SU-DHL-6 (cell line): ENCODE results near the gene SRRM2.

Experiments used
- H2AFZ ChIP-seq: fragments of 200-600 bp; sonication (generic); 2 replicates; pipeline ENCODE4 v1.6.1; 2014; ENCODE audit warnings: low read depth, mild to moderate bottlenecking, moderate library complexity, mixed read lengths, antibody characterized with exemption, low read length; ENCODE audit not compliant: severe bottlenecking
- H3F3A ChIP-seq: fragments of 200-600 bp; shearing (Covaris generic); 2 replicates; pipeline ENCODE4 v1.6.0; 2016; ENCODE audit warnings: antibody characterized with exemption, mild to moderate bottlenecking; ENCODE audit not compliant: insufficient read depth
- H3K27ac ChIP-seq: fragments of 200-600 bp; sonication (generic); 2 replicates; pipeline ENCODE4 v1.5.1; 2016; ENCODE audit warnings: low read depth, mild to moderate bottlenecking, low read length, moderate library complexity, mixed read lengths
- H3K27me3 ChIP-seq: fragments of 200-600 bp; sonication (generic), shearing (Covaris generic); 2 replicates; pipeline ENCODE4 v1.6.0; 2014; ENCODE audit warnings: mild to moderate bottlenecking, low read length
- H3K36me3 ChIP-seq: fragments of 200-600 bp; sonication (generic); 2 replicates; pipeline ENCODE4 v1.6.1; 2014; ENCODE audit warnings: mild to moderate bottlenecking, low read length, mixed read lengths
- H3K4me2 ChIP-seq: fragments of 300-600, 200-600 bp; shearing (Covaris generic), sonication (generic); 2 replicates; pipeline ENCODE4 v1.6.0; 2014; ENCODE audit warnings: low read length, low read depth, mild to moderate bottlenecking; ENCODE audit not compliant: poor library complexity, severe bottlenecking
- H3K4me3 ChIP-seq: fragments of 200-600 bp; sonication (generic); 2 replicates; pipeline ENCODE4 v1.5.1; 2014; ENCODE audit warnings: antibody characterized with exemption, low read length, mild to moderate bottlenecking, mixed read lengths; ENCODE audit not compliant: insufficient read depth, poor library complexity, severe bottlenecking
- H3K79me2 ChIP-seq: fragments of 200-600 bp; sonication (generic); 2 replicates; pipeline ENCODE4 v1.6.1; 2014; ENCODE audit warnings: mild to moderate bottlenecking, low read length, moderate library complexity; ENCODE audit not compliant: insufficient read depth
- H3K9ac ChIP-seq: fragments of 200-600 bp; sonication (generic); 2 replicates; pipeline ENCODE4 v1.7.0; 2014; ENCODE audit warnings: mild to moderate bottlenecking, low read length
- H3K9me2 ChIP-seq: fragments of 200-600 bp; sonication (generic); replicated peaks from 2 replicates; pipeline ENCODE4 v1.6.1; 2014; ENCODE audit warnings: low read length; ENCODE audit not compliant: insufficient read depth
- H3K9me3 ChIP-seq: fragments of 200-600 bp; sonication (generic); 2 replicates; pipeline ENCODE4 v1.6.1; 2014; ENCODE audit warnings: low read length, mixed read lengths; ENCODE audit not compliant: insufficient read depth
- H4K20me1 ChIP-seq: fragments of 200-600 bp; sonication (generic); 2 replicates; pipeline ENCODE4 v1.6.1; 2014; ENCODE audit warnings: low read depth, mild to moderate bottlenecking, antibody characterized with exemption, low read length, moderate library complexity, mixed read lengths
- EZH2phosphoT487 ChIP-seq: fragments of 200-600 bp; sonication (generic), shearing (Covaris generic); conservative IDR thresholded peaks from 2 replicates; pipeline ENCODE4 v1.6.1; 2018; ENCODE audit warnings: mild to moderate bottlenecking, antibody characterized with exemption, low read length, moderate library complexity, mixed read lengths
- TF ChIP-seq, protein P1 (sequence below): fragments of 200-600 bp; sonication (generic); IDR thresholded peaks from one replicate; pipeline ENCODE4 v1.5.1; 2017; ENCODE audit warnings: antibody characterized with exemption, mild to moderate bottlenecking, low read length, moderate library complexity; ENCODE audit not compliant: insufficient read depth, poor library complexity, severe bottlenecking

SRRM2 gene

DNA sequence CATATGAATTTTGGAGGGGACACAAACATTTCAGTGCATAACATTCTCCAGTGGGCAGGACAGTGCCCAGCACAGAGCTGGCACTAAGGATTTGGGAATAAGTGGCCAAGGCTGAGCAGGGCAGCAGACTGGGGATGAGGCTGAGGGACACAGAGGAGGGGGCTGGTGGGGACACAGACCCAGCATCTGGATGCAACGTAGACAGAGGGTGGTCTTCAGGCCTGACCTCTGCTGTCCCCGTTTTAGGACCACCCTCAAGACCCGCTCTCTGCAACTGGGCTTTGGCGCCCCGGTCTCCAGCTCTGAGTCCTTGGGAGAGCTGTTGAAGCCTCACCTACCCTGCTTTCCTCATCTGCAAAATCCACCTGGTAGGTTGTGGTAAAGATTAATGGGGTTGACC, 38.2 kb downstream of the SRRM2 start:
- no peaks in the 10 kb centered on the region for H3K9me2 ChIP-seq
- H3K27ac ChIP-seq: no peak overlapping the region
- no peaks in the 10 kb centered on the region for H3K79me2 ChIP-seq
- H3F3A ChIP-seq: no peaks in the 10 kb centered on the region
- H3K36me3 ChIP-seq: no peaks in the 10 kb centered on the region
- no peaks in the 10 kb centered on the region for H3K27me3 ChIP-seq
- TF ChIP-seq EZH2phosphoT487: no peak
- TF ChIP-seq, protein P1, sequence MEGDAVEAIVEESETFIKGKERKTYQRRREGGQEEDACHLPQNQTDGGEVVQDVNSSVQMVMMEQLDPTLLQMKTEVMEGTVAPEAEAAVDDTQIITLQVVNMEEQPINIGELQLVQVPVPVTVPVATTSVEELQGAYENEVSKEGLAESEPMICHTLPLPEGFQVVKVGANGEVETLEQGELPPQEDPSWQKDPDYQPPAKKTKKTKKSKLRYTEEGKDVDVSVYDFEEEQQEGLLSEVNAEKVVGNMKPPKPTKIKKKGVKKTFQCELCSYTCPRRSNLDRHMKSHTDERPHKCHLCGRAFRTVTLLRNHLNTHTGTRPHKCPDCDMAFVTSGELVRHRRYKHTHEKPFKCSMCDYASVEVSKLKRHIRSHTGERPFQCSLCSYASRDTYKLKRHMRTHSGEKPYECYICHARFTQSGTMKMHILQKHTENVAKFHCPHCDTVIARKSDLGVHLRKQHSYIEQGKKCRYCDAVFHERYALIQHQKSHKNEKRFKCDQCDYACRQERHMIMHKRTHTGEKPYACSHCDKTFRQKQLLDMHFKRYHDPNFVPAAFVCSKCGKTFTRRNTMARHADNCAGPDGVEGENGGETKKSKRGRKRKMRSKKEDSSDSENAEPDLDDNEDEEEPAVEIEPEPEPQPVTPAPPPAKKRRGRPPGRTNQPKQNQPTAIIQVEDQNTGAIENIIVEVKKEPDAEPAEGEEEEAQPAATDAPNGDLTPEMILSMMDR: no peak
- H4K20me1 ChIP-seq: no peaks in the 10 kb centered on the region
- no peak overlapping the region for H3K4me3 ChIP-seq
- H3K9ac ChIP-seq: no peak overlapping the region
- H2AFZ ChIP-seq: no peak overlapping the region
- H3K4me2 ChIP-seq: no peak overlapping the region
- H3K9me3 ChIP-seq: no peaks in the 10 kb centered on the region

DNA sequence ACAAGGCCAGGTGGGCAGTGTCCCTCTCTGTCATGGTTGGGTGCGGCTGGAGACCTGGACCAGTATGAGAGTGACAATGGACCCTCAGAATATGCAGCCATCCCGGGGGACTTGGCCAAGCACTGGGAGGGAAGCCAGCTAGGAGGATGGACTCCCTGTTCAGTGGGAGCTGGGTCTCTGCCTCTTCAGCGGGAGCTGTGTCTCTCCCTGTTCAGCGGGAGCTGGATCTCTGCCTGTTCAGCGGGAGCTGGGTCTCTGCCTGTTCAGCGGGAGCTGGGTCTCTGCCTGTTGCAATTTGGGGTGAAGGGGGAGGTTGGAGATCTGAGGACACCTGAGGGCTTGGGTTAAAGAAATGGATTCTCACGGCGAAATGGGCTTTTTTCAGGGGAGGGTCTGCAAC, 38.7 kb downstream of the SRRM2 start:
- Histone ChIP-seq H3K27ac (no peak overlapping the region), H3K79me2 (no peaks in the 10 kb centered on the region), H3K9me3 (no peaks in the 10 kb centered on the region), H3F3A (no peaks in the 10 kb centered on the region), H3K9me2 (no peaks in the 10 kb centered on the region), H3K4me3 (no peak overlapping the region), H3K9ac (no peak overlapping the region), H4K20me1 (no peaks in the 10 kb centered on the region), H3K4me2 (no peak overlapping the region), H3K36me3 (no peaks in the 10 kb centered on the region), H2AFZ (no peak overlapping the region), H3K27me3 (no peaks in the 10 kb centered on the region)
- TF ChIP-seq, protein P1: no peak
- TF ChIP-seq EZH2phosphoT487: no peak

DNA sequence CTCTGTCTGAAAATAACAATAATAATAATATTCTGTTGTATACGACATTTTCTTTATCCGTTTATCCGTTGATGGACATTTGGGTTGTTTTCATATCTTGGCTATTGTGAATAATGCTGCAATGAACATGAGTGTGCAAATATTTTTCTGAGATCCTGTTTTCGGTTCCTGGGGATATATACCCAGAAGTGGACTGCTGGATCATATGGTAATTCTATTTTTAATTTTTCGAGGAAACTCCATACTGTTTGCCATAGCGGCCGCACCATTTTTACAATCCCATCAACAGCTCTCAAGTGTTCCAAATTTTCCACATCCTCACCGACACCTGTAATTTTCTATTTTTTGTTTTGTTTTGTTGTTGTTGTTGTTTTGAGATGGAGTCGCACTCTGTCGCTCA, 40.5 kb downstream of the SRRM2 start:
- Histone ChIP-seq H3K4me2 (no peak overlapping the region), H3F3A (no peaks in the 10 kb centered on the region), H3K4me3 (no peak overlapping the region), H4K20me1 (no peaks in the 10 kb centered on the region), H3K36me3 (no peaks in the 10 kb centered on the region), H3K79me2 (no peaks in the 10 kb centered on the region), H2AFZ (no peak overlapping the region), H3K9me2 (no peaks in the 10 kb centered on the region), H3K27me3 (no peaks in the 10 kb centered on the region), H3K27ac (no peak overlapping the region), H3K9me3 (no peaks in the 10 kb centered on the region), H3K9ac (no peak overlapping the region)
- TF ChIP-seq EZH2phosphoT487: no peak
- TF ChIP-seq, protein P1: no peak
